Mammary epithelial cell (primary cell): Measurements from ENCODE around the gene TMEM178A.

ENCODE experiments used
- CTCF ChIP-seq, 2 donors: IDR thresholded peaks in 1 of 2; conservative IDR thresholded peaks in 1 of 2; 2 replicates each; pipeline ENCODE4 v1.5.1; 2011 to 2012; ENCODE audit warnings: inconsistent platforms in 2 of 2, low read length in 2 of 2, mild to moderate bottlenecking in 2 of 2, control low read depth in 1 of 2, low read depth in 1 of 2; ENCODE audit not compliant: insufficient read depth in 1 of 2; ENCODE audit errors: extremely low read depth in 1 of 2
- EZH2 ChIP-seq: IDR thresholded peaks from 2 replicates; pipeline ENCODE4 v1.6.1; 2012; ENCODE audit warnings: low read length, inconsistent platforms, borderline replicate concordance

GRCh38 chr2:39724828-39725144 is 59.1 kb downstream of the TMEM178A start:
- no peak for TF ChIP-seq CTCF (conservative IDR thresholded peaks at IDR 0.05 in 1 of 2, IDR thresholded peaks at IDR 0.05 in 1 of 2; ENCODE audit: extremely low read depth in 1 of 2, insufficient read depth in 1 of 2, low read depth in 1 of 2, low read length in 2 of 2)
- TF ChIP-seq EZH2 = no peak
